Endothelial cell of umbilical vein (primary cell): ENCODE measurements around the gene SAMD4A. TPM values are rescaled to one million over a fixed set of nuclear protein-coding genes. Genes with fewer than 3 reads are reported as not detected.

Source experiments
- BruUV-seq: library from RNA; stranded (reverse); fragments of 400-500 nt; replicated peaks from 2 replicates; lab custom pipeline; 2021; lab: Mats Ljungman, UMichigan
- CTCF ChIA-PET: fragments of 300-600, 350-600 bp; sonication (Branson Sonifier 250); formaldehyde crosslinking; loops from one replicate; lab custom pipeline; 2021; ENCODE audit warnings: antibody characterized with exemption, inconsistent platforms; lab: Charles Lee
- POLR2A ChIA-PET: fragments of 300-600, 350-600 bp; sonication (Branson Sonifier 250); formaldehyde crosslinking; loops from one replicate; lab custom pipeline; 2021; ENCODE audit warnings: antibody characterized with exemption, inconsistent platforms; lab: Charles Lee
- DNase-seq: peaks from one replicate; pipeline ENCODE4 v3.0.0-alpha.2; 2011; ENCODE audit warnings: low read depth, low spot score
- FAIRE-seq: peaks from 2 replicates; lab custom pipeline; 2011; peaks lifted over from hg19 to GRCh38; lab: Jason Lieb, UNC
- H2AFZ ChIP-seq: 2 replicates; pipeline ENCODE4 v1.6.0; 2012; ENCODE audit warnings: low read depth, low read length, control low read depth, inconsistent platforms
- H3K27ac ChIP-seq: 2 replicates; pipeline ENCODE4 v1.5.1; 2011; ENCODE audit warnings: low read depth, mild to moderate bottlenecking, control low read depth, low read length, moderate library complexity; ENCODE audit not compliant: insufficient read depth
- H3K27me3 ChIP-seq, 2 experiments: 2 replicates each; pipeline versions ENCODE4 v1.6.0 to v1.6.1; 2011; ENCODE audit warnings: low read length in 2 of 2, mixed read lengths in 1 of 2; ENCODE audit not compliant: control insufficient read depth in 2 of 2, insufficient read depth in 2 of 2
- H3K36me3 ChIP-seq, 2 experiments: 2 replicates in 1 of 2; 3 replicates in 1 of 2; pipeline ENCODE4 v1.5.1; 2011; ENCODE audit warnings: low read length in 2 of 2, mild to moderate bottlenecking in 1 of 2, moderate library complexity in 1 of 2; ENCODE audit not compliant: control insufficient read depth in 2 of 2, insufficient read depth in 2 of 2; ENCODE audit errors: extremely low read depth in 1 of 2
- H3K4me1 ChIP-seq: 3 replicates; pipeline ENCODE4 v1.5.1; 2011; ENCODE audit warnings: mild to moderate bottlenecking, low read length; ENCODE audit not compliant: control insufficient read depth, insufficient read depth; ENCODE audit errors: extremely low read depth
- H3K4me2 ChIP-seq: 2 replicates; pipeline ENCODE4 v1.6.1; 2011; ENCODE audit warnings: low read length, control low read depth, mixed read lengths; ENCODE audit not compliant: insufficient read depth
- H3K4me3 ChIP-seq, 3 experiments: fragments of 200-600 bp in 1 of 3; sonication (generic), shearing (Covaris generic) in 1 of 3; replicated peaks in 1 of 3; 2 replicates each; pipeline ENCODE4 v1.5.1; 2011 to 2016; ENCODE audit warnings: control low read depth in 3 of 3, low read length in 3 of 3, mild to moderate bottlenecking in 2 of 3, inconsistent platforms in 1 of 3, low read depth in 1 of 3, moderate library complexity in 1 of 3; ENCODE audit not compliant: insufficient read depth in 1 of 3
- H3K79me2 ChIP-seq: 2 replicates; pipeline ENCODE4 v1.6.0; 2012; ENCODE audit warnings: low read length, inconsistent platforms; ENCODE audit not compliant: control insufficient read depth, insufficient read depth
- H3K9ac ChIP-seq: replicated peaks from 2 replicates; pipeline ENCODE3; 2011; ENCODE audit warnings: low read length, control low read depth; ENCODE audit not compliant: insufficient read depth; ENCODE audit errors: extremely low read depth
- H3K9me1 ChIP-seq: replicated peaks from 3 replicates; pipeline ENCODE4 v1.6.0; 2011; ENCODE audit warnings: mild to moderate bottlenecking, low read length; ENCODE audit not compliant: control insufficient read depth, insufficient read depth; ENCODE audit errors: extremely low read depth
- H3K9me3 ChIP-seq: replicated peaks from 2 replicates; pipeline ENCODE4 v1.5.1; 2012; ENCODE audit warnings: low read length, inconsistent platforms; ENCODE audit not compliant: control insufficient read depth, insufficient read depth
- H4K20me1 ChIP-seq: replicated peaks from 2 replicates; pipeline ENCODE3; 2011; ENCODE audit warnings: mild to moderate bottlenecking, low read length; ENCODE audit not compliant: control insufficient read depth, insufficient read depth; ENCODE audit errors: extremely low read depth
- CTCF ChIP-seq, 2 donors: IDR thresholded peaks; 1 replicate in 1 of 2; 2 replicates in 1 of 2; pipeline ENCODE4 v1.5.1; 2011; ENCODE audit warnings: low read length in 2 of 2, mild to moderate bottlenecking in 2 of 2, moderate library complexity in 2 of 2, control low read depth in 1 of 2, inconsistent platforms in 1 of 2, low read depth in 1 of 2; ENCODE audit not compliant: insufficient read depth in 1 of 2; ENCODE audit errors: extremely low read depth in 1 of 2
- FOS ChIP-seq: IDR thresholded peaks from 2 replicates; pipeline ENCODE4 v1.6.1; 2011; ENCODE audit warnings: mild to moderate bottlenecking, low read length, moderate library complexity, borderline replicate concordance; ENCODE audit not compliant: insufficient read depth
- GATA2 ChIP-seq: IDR thresholded peaks from 2 replicates; pipeline ENCODE4 v1.7.0; 2011; ENCODE audit warnings: low read depth, mild to moderate bottlenecking, moderate library complexity, mixed read lengths, low read length; ENCODE audit not compliant: insufficient read length, insufficient read depth
- POLR2A ChIP-seq: IDR thresholded peaks from 2 replicates; pipeline ENCODE4 v1.6.1; 2012; ENCODE audit warnings: low read depth, mild to moderate bottlenecking, control low read depth, low read length
- POLR2AphosphoS5 ChIP-seq: IDR thresholded peaks from 2 replicates; pipeline ENCODE4 v1.6.1; 2012; ENCODE audit warnings: low read depth, mild to moderate bottlenecking, control low read depth, low read length, moderate library complexity; ENCODE audit not compliant: insufficient read depth
- dilution Hi-C: fragments of 300-500 bp; cut with MboI; formaldehyde crosslinking; loops from one replicate; pipeline ENCODE4 v1.15.0; 2019; ENCODE audit warnings: low sequenced_read_pairs; ENCODE audit not compliant: extremely low pct_ligation_motif_present
- intact Hi-C: fragments of 100-400 bp; cut with micrococcal nuclease; formaldehyde crosslinking; loops from one replicate; pipeline ENCODE4 v1.10.0; 2022
- polyA plus RNA-seq, 4 experiments: library from polyadenylated mRNA; depleted of rRNA in 3 of 4; stranded (reverse) in 3 of 4; unstranded in 1 of 4; fragments of >200 nt; gene quantifications; 2 replicates each; pipeline versions ENCODE4 v1.2.1 to v1.2.3, GENCODE V29; 2011 to 2012; ENCODE audit warnings: missing spikeins in 1 of 4
- total RNA-seq: library from RNA; stranded (reverse); gene quantifications from 2 replicates; pipeline ENCODE4 v1.2.3, GENCODE V29; 2021
- TF ChIP-seq, protein P1 (sequence below): IDR thresholded peaks from 2 replicates; pipeline ENCODE4 v1.6.1; 2011; ENCODE audit not compliant: insufficient read depth, insufficient read length

The SAMD4A gene
- total and polyA plus RNA-seq, 2 donors (not counting 3 experiments of a cell fraction or from before 2014, with no cell fraction given): 37.7 to 95.3 TPM

DNA sequence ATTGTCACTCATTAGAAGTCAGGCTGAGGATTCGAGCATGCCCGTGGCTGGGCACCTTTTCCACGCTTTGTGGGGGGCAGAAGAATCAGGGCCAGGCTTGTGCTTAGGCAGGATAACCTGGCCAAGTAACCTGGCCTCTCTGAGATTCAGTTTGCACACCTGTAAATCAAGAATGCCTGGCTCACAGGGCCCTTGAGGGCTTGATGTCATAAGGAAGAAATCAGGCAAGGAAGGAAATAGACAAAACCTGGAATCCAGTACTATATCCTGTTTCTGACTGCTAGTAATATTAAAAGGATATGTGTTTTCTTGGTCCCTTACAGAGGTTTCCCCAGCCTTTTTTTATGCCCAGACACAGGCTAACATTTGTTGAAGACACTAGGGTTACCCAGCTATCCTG is 91.9 kb downstream of the SAMD4A start:
- peak overlapping the region; percentile 45 for H3K27ac ChIP-seq
- no peak overlapping the region for H2AFZ ChIP-seq
- peak; percentile 5 for TF ChIP-seq POLR2AphosphoS5
- no peak for TF ChIP-seq GATA2
- TF ChIP-seq, protein P1, sequence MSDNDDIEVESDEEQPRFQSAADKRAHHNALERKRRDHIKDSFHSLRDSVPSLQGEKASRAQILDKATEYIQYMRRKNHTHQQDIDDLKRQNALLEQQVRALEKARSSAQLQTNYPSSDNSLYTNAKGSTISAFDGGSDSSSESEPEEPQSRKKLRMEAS: no peak
- TF ChIP-seq CTCF (IDR thresholded peaks at IDR 0.05; ENCODE audit: extremely low read depth in 1 of 2, insufficient read depth in 1 of 2, low read depth in 1 of 2, low read length in 2 of 2): no peak
- no peak for TF ChIP-seq POLR2A
- no peak for TF ChIP-seq FOS
- no peaks in the 10 kb centered on the region for H3K9me3 ChIP-seq
- H3K36me3 ChIP-seq: no peaks in the 10 kb centered on the region
- CTCF ChIA-PET: interaction anchor here (1.6 kb wide), 1 partner anchor 32 kb away, joined by 4 read pairs; no protein-coding TSS in a partner anchor
- FAIRE-seq: peak; percentile 62
- peaks cover 75% of the 10 kb centered on the region for H3K79me2 ChIP-seq
- peaks cover 41% of the 10 kb centered on the region for H3K4me1 ChIP-seq
- H3K9ac ChIP-seq: no peak overlapping the region
- H3K4me3 ChIP-seq: no peak overlapping the region
- peak overlapping the region; percentile 17 for H3K4me2 ChIP-seq
- H3K9me1 ChIP-seq: no peaks in the 10 kb centered on the region
- intact Hi-C loops (no loop called here), dilution Hi-C loops (no loop called here)
- BruUV-seq: no TSS peak
- no peaks in the 10 kb centered on the region for H3K27me3 ChIP-seq
- POLR2A ChIA-PET: no interaction called here
- DNase-seq: peak; percentile 53
- no peaks in the 10 kb centered on the region for H4K20me1 ChIP-seq
